ENCODE results near the gene CACHD1.

The CACHD1 gene

GRCh38 chr1:64519901-64520300 is 50.0 kb downstream of the CACHD1 start:
- Histone ChIP-seq H3K27me3 (ENCODE audit: control insufficient read depth, insufficient read depth, low read length) (no peaks in the 10 kb centered on the region), H3K27ac (ENCODE audit: low read length) (no peak overlapping the region), H3K36me3 (ENCODE audit: control insufficient read depth, insufficient read depth, low read length) (no peaks in the 10 kb centered on the region), H3K9me3 (ENCODE audit: control insufficient read depth, insufficient read depth, low read length) (no peaks in the 10 kb centered on the region), H3K4me3 (ENCODE audit: low read length) (no peak overlapping the region), H3K4me1 (ENCODE audit: control insufficient read depth, insufficient read depth, low read length) (peaks cover 15% of the 10 kb centered on the region)
- WGBS (ENCODE audit: insufficient coverage, insufficient read length), result no CpG with 5 or more reads among the region's 3 CpGs
- DNase-seq (ENCODE audit: low read depth, low spot score), result no peak

- no peak overlapping the region for H3K4me3 ChIP-seq (ENCODE audit: low read length)
- H3K27me3 ChIP-seq (ENCODE audit: control insufficient read depth, insufficient read depth, low read length), result no peaks in the 10 kb centered on the region
- no peak overlapping the region for H3K27ac ChIP-seq (ENCODE audit: low read length)
- no peaks in the 10 kb centered on the region for H3K36me3 ChIP-seq (ENCODE audit: control insufficient read depth, insufficient read depth, low read length)
- no peaks in the 10 kb centered on the region for H3K9me3 ChIP-seq (ENCODE audit: control insufficient read depth, insufficient read depth, low read length)
- no peak for DNase-seq (ENCODE audit: low read depth, low spot score)
- H3K4me1 ChIP-seq (ENCODE audit: control insufficient read depth, insufficient read depth, low read length), result peaks cover 7% of the 10 kb centered on the region; the same call in 1 of the 2 replicates
These were observed 52.8 kb downstream of the CACHD1 start for GRCh38 chr1:64522740-64523139.

GRCh38 chr1:64523413-64524337 is 53.7 kb downstream of the CACHD1 start:
- Histone ChIP-seq H3K36me3 (ENCODE audit: control insufficient read depth, insufficient read depth, low read length) (no peaks in the 10 kb centered on the region), H3K4me3 (ENCODE audit: low read length) (no peak overlapping the region), H3K4me1 (ENCODE audit: control insufficient read depth, insufficient read depth, low read length) (peaks cover 4% of the 10 kb centered on the region; the same call in 1 of the 2 replicates), H3K27me3 (ENCODE audit: control insufficient read depth, insufficient read depth, low read length) (no peaks in the 10 kb centered on the region), H3K9me3 (ENCODE audit: control insufficient read depth, insufficient read depth, low read length) (no peaks in the 10 kb centered on the region), H3K27ac (ENCODE audit: low read length) (no peak overlapping the region)
- no CpG with 5 or more reads among the region's 5 CpGs for WGBS (ENCODE audit: insufficient coverage, insufficient read length)
- DNase-seq (ENCODE audit: low read depth, low spot score), result no peak

- no peak overlapping the region for H3K4me3 ChIP-seq (ENCODE audit: low read length)
- no peaks in the 10 kb centered on the region for H3K9me3 ChIP-seq (ENCODE audit: control insufficient read depth, insufficient read depth, low read length)
- no peaks in the 10 kb centered on the region for H3K36me3 ChIP-seq (ENCODE audit: control insufficient read depth, insufficient read depth, low read length)
- no peak overlapping the region for H3K27ac ChIP-seq (ENCODE audit: low read length)
- H3K27me3 ChIP-seq (ENCODE audit: control insufficient read depth, insufficient read depth, low read length), result no peaks in the 10 kb centered on the region
- peaks cover 4% of the 10 kb centered on the region; the same call in 1 of the 2 replicates for H3K4me1 ChIP-seq (ENCODE audit: control insufficient read depth, insufficient read depth, low read length)
- WGBS (ENCODE audit: insufficient coverage, insufficient read length), result no CpG with 5 or more reads among the region's 2 CpGs
- DNase-seq (ENCODE audit: low read depth, low spot score), result no peak
These were observed 54.7 kb downstream of the CACHD1 start for GRCh38 chr1:64524614-64525013.

- Histone ChIP-seq H3K4me1 (ENCODE audit: control insufficient read depth, insufficient read depth, low read length) (peaks cover 4% of the 10 kb centered on the region; the same call in 1 of the 2 replicates), H3K27me3 (ENCODE audit: control insufficient read depth, insufficient read depth, low read length) (no peaks in the 10 kb centered on the region), H3K27ac (ENCODE audit: low read length) (no peak overlapping the region), H3K36me3 (ENCODE audit: control insufficient read depth, insufficient read depth, low read length) (no peaks in the 10 kb centered on the region), H3K9me3 (ENCODE audit: control insufficient read depth, insufficient read depth, low read length) (no peaks in the 10 kb centered on the region), H3K4me3 (ENCODE audit: low read length) (no peak overlapping the region)
- no CpG with 5 or more reads among the region's 3 CpGs for WGBS (ENCODE audit: insufficient coverage, insufficient read length)
- no peak for DNase-seq (ENCODE audit: low read depth, low spot score)
These were observed 55.3 kb downstream of the CACHD1 start for GRCh38 chr1:64525116-64525686.

- WGBS (ENCODE audit: insufficient coverage, insufficient read length), result no CpG with 5 or more reads among the region's 3 CpGs
- no peaks in the 10 kb centered on the region for H3K36me3 ChIP-seq (ENCODE audit: control insufficient read depth, insufficient read depth, low read length)
- no peak overlapping the region for H3K4me3 ChIP-seq (ENCODE audit: low read length)
- H3K27ac ChIP-seq (ENCODE audit: low read length), result no peak overlapping the region
- no peak for DNase-seq (ENCODE audit: low read depth, low spot score)
- H3K27me3 ChIP-seq (ENCODE audit: control insufficient read depth, insufficient read depth, low read length), result no peaks in the 10 kb centered on the region
- H3K4me1 ChIP-seq (ENCODE audit: control insufficient read depth, insufficient read depth, low read length), result peaks cover 3% of the 10 kb centered on the region; the same call in 1 of the 2 replicates
- no peaks in the 10 kb centered on the region for H3K9me3 ChIP-seq (ENCODE audit: control insufficient read depth, insufficient read depth, low read length)
These were observed 56.4 kb downstream of the CACHD1 start for GRCh38 chr1:64526312-64526711.

- Histone ChIP-seq H3K9me3 (ENCODE audit: control insufficient read depth, insufficient read depth, low read length) (no peaks in the 10 kb centered on the region), H3K27me3 (ENCODE audit: control insufficient read depth, insufficient read depth, low read length) (no peaks in the 10 kb centered on the region), H3K27ac (ENCODE audit: low read length) (no peak overlapping the region), H3K4me3 (ENCODE audit: low read length) (no peak overlapping the region), H3K4me1 (ENCODE audit: control insufficient read depth, insufficient read depth, low read length) (peaks cover 3% of the 10 kb centered on the region; the same call in 1 of the 2 replicates), H3K36me3 (ENCODE audit: control insufficient read depth, insufficient read depth, low read length) (no peaks in the 10 kb centered on the region)
- WGBS (ENCODE audit: insufficient coverage, insufficient read length), result no CpG with 5 or more reads among the region's 10 CpGs
- no peak for DNase-seq (ENCODE audit: low read depth, low spot score)
These were observed 57.2 kb downstream of the CACHD1 start for GRCh38 chr1:64527165-64527564.

GRCh38 chr1:64527786-64528185 is 57.9 kb downstream of the CACHD1 start:
- Histone ChIP-seq H3K4me3 (ENCODE audit: low read length) (no peak overlapping the region), H3K27me3 (ENCODE audit: control insufficient read depth, insufficient read depth, low read length) (no peaks in the 10 kb centered on the region), H3K27ac (ENCODE audit: low read length) (no peak overlapping the region), H3K9me3 (ENCODE audit: control insufficient read depth, insufficient read depth, low read length) (no peaks in the 10 kb centered on the region), H3K4me1 (ENCODE audit: control insufficient read depth, insufficient read depth, low read length) (peaks cover 3% of the 10 kb centered on the region; the same call in 1 of the 2 replicates), H3K36me3 (ENCODE audit: control insufficient read depth, insufficient read depth, low read length) (no peaks in the 10 kb centered on the region)
- no peak for DNase-seq (ENCODE audit: low read depth, low spot score)

- no peak for DNase-seq (ENCODE audit: low read depth, low spot score)
- H3K9me3 ChIP-seq (ENCODE audit: control insufficient read depth, insufficient read depth, low read length), result no peaks in the 10 kb centered on the region
- no peaks in the 10 kb centered on the region for H3K27me3 ChIP-seq (ENCODE audit: control insufficient read depth, insufficient read depth, low read length)
- H3K4me3 ChIP-seq (ENCODE audit: low read length), result no peak overlapping the region
- no peak overlapping the region for H3K27ac ChIP-seq (ENCODE audit: low read length)
- no peaks in the 10 kb centered on the region for H3K36me3 ChIP-seq (ENCODE audit: control insufficient read depth, insufficient read depth, low read length)
- peaks cover 5% of the 10 kb centered on the region for H3K4me1 ChIP-seq (ENCODE audit: control insufficient read depth, insufficient read depth, low read length)
These were observed 61.2 kb downstream of the CACHD1 start for GRCh38 chr1:64530969-64531692.

GRCh38 chr1:64532646-64533045 is 62.7 kb downstream of the CACHD1 start:
- no peak overlapping the region for H3K4me3 ChIP-seq (ENCODE audit: low read length)
- no peak overlapping the region for H3K27ac ChIP-seq (ENCODE audit: low read length)
- DNase-seq (ENCODE audit: low read depth, low spot score), result no peak
- no peaks in the 10 kb centered on the region for H3K27me3 ChIP-seq (ENCODE audit: control insufficient read depth, insufficient read depth, low read length)
- H3K4me1 ChIP-seq (ENCODE audit: control insufficient read depth, insufficient read depth, low read length), result peaks cover 8% of the 10 kb centered on the region; the same call in 1 of the 2 replicates
- H3K9me3 ChIP-seq (ENCODE audit: control insufficient read depth, insufficient read depth, low read length), result no peaks in the 10 kb centered on the region
- no CpG with 5 or more reads among the region's 2 CpGs for WGBS (ENCODE audit: insufficient coverage, insufficient read length)
- no peaks in the 10 kb centered on the region for H3K36me3 ChIP-seq (ENCODE audit: control insufficient read depth, insufficient read depth, low read length)
